Measurements from ENCODE around the gene RGS6.

DNA sequence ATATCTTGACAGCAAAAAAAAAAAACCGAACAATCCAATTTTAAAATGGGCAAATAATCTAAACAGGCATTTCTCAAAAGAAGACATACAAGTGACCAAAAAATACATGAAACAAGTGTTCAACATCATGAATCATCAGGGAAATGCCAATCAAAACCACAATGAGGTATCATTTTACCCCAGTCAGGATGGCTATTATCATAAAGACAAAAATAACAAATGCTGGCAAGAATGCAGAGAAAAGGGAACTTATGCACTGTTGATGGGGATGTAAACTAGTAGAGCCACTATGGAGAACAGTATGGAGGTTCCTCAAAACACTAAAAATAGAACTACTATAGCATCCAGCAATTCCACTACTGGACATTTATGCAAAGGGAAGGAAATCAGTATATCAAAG, 448.2 kb downstream of the RGS6 start:
- TF ChIP-seq, protein P1, sequence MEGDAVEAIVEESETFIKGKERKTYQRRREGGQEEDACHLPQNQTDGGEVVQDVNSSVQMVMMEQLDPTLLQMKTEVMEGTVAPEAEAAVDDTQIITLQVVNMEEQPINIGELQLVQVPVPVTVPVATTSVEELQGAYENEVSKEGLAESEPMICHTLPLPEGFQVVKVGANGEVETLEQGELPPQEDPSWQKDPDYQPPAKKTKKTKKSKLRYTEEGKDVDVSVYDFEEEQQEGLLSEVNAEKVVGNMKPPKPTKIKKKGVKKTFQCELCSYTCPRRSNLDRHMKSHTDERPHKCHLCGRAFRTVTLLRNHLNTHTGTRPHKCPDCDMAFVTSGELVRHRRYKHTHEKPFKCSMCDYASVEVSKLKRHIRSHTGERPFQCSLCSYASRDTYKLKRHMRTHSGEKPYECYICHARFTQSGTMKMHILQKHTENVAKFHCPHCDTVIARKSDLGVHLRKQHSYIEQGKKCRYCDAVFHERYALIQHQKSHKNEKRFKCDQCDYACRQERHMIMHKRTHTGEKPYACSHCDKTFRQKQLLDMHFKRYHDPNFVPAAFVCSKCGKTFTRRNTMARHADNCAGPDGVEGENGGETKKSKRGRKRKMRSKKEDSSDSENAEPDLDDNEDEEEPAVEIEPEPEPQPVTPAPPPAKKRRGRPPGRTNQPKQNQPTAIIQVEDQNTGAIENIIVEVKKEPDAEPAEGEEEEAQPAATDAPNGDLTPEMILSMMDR (IDR thresholded peaks at IDR 0.05) = no peak
- no peak for TF ChIP-seq POLR2A (IDR thresholded peaks at IDR 0.05)
- no peak for TF ChIP-seq POLR2AphosphoS5 (IDR thresholded peaks at IDR 0.05)
